Stimulated activated CD8-positive, alpha-beta memory T cell treated with anti-CD3 and anti-CD28 coated beads, Interleukin-4, amount 100 ng/mL, for 48 hours (primary cell): ENCODE data around the gene PUDP.

Experiments
- DNase-seq: peaks from one replicate; pipeline ENCODE4 v3.0.0-alpha.2; 2020

PUDP gene

DNA sequence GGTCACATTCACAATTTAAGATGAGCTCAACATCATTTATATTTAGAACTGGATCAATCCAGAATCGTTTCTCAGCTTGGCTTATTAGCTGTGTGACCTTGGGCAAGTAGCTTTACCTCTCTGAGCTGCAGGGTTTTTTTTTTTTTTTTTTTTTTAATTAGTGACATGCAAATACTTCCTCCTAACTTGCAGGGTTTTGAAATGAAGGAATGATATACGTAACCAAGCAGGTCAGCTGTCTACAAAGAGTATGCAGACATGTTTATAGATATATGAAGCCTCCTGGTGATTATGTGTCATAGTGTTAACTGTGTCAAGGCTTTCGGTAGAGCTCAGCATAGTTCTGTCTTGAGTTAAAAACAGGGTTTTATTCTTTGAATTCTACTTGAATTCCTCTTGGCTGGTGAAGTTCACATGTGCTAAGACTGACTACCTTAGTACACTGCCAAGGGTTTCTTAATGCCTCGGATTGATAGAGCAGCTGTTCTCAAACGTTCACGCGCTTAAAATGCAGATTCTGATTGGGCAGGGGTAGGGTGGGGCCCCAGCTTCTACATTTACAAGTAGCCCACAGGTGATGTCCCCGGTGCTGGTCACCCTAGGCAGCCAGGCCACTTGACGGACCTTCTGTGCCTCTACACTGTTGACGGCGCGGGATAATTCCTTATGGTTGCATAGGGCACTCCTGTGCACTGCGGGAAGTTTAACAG lies 1.1 kb downstream of the PUDP start:
- DNase-seq, result no peak

DNA sequence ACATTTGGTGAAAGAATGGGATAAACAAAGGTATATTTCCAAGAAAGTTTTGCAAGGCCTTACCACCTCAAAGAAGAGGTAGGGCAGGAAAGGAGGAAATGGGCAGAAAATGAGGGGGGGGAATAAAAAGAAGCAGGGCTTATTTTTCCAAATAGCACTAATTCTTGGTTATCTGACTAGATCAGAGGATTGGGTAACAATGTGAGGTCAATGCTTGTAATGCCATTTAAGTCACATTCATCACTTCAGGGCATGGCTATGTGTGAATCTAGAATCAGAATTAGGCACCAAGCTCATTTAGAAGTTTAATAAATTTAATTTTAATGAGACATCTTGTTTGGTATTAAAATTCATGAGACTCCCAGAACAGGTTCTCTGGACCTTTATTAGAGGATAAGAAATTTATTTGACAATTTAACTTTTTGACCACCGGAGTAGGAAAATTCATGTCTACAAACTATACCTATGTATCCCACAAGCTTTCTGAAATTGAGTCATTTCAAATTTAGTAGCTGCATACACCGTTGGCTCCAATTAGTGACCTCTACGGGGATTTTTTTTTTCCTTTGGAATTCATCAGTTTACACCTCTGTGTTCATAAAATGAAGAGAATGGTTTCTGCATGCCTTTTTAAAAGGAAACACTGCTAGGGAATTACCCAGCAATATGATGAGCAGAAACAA lies 1.8 kb downstream of the PUDP start:
- no peak for DNase-seq

DNA sequence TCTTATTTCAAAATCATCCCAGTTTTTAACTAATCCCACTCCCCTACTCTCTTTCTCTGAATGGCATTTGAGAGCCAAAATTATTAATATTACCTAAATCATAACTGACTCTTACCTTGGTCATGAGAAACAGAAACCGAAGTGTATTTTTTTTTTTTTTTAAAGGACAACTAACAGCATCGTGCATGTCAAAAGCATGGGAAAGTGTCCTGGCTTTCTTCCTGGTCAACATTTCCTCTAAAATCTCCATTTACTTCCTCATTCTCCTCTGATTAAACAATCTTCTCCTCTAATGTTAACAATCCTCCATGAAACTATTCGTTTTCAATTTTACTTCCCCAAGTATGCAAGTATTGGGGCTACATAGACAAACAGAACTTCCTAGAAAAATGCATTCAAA lies 2.5 kb downstream of the PUDP start:
- DNase-seq, result no peak

DNA sequence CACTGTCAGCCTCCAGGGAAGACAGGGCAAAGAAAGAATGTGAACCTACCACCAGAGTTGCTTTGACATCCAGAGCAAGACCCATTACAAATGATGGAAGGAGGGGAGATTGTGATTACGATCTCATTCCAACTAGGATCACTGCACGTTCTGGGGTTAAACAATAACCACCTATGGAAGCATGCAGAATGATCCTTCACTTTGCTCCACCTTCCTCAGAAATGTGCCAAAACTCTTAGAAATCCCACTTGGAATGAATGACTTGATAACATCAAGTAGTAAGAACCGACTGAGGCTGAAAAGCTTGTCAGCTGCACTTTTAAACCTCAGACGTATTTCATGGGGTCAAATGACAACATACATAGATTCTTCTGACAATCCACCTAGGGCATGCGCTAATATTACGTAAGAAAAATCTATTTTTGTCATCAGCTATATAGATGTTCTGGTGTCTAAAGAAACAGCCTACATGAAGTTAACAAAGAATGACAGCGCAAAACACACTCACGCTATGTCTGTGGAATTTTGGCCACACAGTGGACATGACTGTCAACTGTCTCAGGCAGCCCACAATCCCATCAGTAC lies 3.9 kb downstream of the PUDP start:
- no peak for DNase-seq

DNA sequence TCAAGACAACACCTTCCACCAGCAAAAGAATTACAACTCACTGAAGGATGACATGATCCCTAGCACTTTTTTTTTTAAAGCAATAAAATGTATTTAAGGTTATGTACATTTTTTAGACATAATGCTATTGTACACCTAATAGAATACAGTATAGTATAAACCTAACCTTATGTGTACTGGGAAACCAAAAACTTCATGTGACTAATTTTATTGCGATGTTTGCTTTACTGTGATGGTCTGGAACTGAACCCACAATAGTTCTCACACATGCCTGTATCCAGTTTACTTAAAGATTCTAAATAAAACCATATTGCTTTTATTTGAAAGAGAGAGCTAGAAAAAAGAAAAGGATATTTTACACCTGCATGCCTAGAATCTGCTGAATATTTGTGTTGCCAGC lies 4.9 kb downstream of the PUDP start:
- no peak for DNase-seq

DNA sequence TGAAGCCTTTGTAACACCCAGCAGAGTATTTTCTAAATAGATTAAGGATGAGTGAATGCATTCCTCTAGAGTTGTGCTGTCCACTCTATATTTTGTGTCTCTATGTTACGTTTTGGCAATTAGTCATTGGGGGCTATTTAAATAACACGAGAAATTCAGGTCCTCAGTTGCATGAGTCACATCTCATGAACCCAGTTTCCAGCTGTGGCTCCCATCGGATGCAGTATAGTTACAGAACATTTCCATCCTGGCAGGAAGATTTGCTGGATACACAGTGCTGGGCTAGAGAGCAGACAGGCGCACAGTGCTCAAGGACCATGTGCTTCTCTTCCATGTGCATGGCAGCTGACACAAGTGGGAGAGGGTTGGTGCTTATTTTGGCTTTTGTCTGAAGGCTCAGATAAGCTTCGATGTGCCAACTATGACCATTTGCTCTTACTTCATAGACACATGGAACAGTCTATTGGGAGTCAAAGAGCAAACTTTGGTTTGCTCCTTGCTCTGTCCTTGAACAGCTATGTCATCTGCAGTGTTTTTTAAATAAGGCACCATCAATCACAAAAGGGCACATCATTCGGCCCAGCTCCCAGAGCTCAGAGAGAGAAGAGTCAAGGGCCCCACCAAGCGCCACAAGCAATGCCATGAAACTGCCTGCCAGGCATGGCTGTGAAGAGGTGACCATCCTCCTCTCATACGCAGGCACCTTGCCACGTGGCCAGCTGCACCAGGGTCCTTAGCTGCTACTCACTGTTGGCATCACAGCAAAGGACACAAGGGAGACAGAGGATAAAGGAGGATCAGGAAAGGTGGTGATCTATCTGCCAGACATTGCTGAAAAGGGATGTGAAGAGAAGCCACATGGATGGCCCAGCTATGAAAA lies 8.5 kb downstream of the PUDP start:
- DNase-seq, result no peak

DNA sequence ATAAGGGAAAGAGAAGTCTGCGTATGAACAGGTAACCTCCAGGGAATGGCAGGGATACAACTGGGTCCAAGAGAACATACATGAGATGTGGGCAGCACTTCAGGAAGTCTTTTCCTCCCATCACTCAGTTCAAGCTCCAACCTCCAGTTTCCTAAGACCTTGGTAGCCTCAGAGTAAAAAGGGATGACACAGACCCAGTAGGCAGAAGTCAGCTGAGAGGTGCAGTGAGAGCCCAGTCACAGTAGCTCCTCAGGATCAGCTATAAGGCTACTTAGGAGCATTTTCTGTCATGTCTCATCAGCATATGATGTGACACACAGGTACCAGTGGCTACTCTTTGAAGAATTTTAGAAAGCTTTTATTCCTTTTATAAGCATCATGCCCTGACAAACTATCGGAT lies 13.0 kb downstream of the PUDP start:
- DNase-seq, result no peak

DNA sequence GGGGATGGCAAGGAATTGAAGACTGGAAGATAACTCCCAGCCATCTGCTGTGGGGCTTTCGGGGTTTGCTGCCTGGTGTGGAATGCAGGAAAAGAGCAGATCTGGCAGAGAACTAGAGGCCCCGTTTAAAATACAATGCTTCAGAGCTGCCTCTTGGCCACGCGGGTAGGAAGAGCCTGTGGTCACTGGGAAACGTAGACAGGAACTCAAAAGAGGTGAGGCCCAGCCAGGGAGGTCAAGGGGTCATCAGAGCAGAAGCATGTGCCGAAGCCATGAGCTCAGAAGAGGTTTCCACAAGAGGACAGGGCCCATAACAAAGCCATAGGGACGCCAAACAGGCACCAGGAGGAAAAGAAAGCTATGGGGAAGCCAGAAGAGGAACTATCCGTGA lies 14.9 kb downstream of the PUDP start:
- DNase-seq, result no peak

DNA sequence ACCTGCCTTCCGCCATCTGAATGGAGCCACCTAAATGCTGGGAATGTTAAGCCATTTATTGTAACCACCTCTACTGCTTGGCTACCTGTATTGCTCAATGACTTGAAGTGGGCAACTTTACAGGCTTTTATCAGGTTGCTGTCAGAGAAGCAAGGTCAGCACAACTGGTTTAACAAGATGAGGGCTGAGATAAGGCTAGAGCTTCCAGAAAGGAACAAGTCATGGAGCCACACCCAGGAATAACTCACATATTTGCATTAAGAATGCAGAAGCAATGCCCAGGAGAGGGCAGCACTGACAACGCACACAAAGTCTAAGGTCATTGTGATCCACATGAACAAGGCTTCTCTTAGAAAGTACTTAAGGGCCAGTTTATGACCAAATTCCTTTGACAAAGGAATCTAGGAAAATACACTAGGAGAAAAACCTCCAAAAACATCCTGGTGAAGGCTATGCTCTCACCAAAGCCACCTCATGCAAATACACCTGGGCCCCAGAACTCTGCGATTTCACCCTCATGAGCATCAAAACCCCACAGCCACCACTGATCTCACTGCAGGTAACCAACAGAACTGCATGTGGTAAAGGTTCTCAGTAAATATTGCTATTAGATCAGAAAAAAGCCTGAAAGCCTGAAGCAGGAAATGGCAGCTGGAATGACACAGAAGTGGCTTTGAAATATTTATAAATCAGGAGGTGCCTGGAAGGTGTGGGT lies 15.5 kb downstream of the PUDP start:
- peak; percentile 28 for DNase-seq

DNA sequence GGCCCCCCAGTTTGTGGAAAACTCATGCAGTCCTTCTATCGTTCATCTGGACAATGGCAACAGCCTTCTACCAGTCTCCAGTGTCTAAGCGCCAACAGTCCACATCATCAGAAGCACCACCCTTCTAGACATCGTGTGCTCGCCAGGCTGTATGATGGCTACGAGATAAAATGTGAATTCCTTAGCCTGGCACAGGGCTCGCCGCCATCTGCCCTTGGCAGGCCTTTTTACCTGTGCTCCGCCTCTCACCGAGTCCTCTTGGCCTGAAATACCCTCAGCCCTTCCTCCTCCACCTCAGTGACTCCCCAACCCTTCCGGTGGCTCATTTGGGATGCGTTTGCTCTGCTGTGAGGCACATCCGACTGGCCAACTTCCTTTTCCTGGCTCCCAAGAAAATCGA lies 16.3 kb downstream of the PUDP start:
- no peak for DNase-seq

DNA sequence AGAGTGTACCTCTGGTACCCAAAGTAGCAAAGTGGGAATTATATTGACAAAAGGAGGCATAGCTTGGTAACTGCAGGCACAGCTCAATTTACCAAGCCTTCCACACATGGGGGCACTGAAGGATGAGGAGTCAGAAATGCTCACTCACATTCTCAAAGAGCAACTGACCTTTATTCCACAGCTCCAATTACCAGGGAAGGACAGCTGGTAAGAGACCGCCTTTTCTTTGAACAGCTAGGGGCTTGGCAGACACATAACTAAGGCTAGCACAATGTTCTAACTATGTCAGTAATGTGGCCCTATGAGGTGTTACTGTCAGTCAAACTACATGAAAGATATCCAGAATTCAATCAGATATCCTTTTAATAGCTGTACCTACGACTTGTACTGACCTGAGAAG lies 20.9 kb downstream of the PUDP start:
- no peak for DNase-seq

DNA sequence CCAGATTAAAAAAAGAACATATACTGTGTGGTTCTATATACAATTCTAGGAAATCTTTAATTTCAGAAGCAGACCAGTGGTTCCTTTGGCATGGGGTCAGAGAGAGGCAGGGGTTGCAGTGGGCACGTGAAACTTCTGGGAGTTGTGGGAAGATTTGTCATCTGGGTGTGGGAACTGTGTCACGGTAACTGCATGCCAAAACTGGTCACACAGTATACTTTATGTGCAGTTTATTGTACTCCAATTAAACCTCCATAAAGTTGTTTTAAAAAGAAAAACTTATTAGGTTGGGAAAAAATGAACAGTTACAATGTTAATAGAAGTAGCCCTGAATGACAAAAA lies 27.1 kb downstream of the PUDP start:
- DNase-seq, result no peak

DNA sequence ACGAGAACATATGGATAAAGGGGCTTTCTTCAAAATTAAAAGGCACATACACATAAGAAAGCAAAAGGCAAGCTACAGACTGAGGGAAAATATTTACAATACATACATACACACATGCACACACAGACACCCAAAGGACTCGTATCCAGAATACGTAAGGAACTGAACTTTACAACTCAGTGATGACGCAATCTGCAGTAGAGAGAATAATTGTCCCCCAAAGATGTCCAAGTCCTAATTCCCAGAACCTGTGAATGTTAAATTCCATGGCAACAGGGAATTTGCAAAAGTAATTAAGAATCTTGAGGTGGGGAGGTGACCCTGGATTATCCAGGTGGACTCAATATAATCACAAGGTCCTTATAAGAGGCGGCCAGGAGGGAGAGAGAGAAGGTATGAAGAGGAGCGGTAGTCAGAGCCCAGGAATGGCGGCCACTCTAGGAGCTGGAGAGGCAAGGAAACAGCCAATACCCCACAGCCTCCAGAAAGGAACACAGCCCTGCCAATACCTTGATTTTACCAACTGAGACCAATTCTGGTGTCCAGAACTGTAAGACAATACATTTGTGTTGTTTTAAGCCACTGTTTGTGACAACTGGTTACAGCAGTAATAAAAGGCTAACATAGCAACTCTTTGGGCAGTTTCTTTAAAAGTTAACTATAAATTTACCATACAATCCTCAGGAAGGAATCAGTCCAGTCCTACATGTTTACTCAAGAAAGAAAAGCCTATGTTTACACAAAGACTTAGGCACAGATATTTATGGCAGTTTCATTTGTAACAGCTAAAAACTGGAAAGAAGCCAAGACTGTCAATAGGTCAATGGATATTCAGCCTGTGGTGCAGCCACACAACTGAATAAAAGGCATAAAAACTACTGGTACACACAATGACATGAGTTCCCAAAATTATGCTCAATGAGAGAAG lies 27.7 kb downstream of the PUDP start:
- DNase-seq, result no peak

DNA sequence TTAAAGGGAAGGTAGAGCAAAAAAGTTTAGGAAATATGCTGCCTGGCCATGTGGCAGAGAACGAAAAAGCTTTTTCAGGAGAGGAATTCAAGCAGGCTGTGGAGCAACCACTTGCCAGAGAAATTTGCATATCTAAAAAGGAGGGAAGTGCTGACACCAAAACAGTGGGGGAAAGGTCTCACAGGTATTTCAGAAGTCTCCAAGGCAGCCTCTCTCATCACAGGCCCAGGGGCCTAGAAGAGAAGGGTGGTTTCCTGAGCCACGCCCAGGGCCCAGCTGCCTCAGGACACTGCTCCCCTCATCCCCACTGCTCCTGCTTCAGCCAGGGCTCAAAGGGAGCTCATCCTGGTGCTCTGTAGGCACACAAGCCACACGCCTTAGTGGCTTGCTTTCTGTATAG lies 30.4 kb downstream of the PUDP start:
- no peak for DNase-seq

DNA sequence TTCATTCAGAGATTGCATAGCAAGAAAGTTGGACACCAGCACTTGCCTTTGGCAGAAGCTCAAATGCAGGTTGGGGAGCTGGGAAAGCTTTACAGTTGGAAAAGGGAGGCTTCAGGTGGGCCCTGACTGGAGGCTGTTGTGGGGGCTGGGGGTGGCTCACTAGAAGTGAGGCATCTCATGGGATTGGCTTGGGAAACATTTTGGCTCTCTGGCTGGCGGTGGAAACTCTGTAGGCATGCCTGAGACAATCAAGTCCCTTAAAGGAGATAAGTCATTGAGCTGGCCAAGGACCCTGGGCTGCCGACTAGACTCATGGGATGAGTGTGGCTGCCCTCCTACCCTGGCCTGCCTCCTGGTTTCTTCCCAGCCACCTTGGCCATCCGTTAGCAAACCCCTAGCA lies 31.9 kb downstream of the PUDP start:
- no peak for DNase-seq

DNA sequence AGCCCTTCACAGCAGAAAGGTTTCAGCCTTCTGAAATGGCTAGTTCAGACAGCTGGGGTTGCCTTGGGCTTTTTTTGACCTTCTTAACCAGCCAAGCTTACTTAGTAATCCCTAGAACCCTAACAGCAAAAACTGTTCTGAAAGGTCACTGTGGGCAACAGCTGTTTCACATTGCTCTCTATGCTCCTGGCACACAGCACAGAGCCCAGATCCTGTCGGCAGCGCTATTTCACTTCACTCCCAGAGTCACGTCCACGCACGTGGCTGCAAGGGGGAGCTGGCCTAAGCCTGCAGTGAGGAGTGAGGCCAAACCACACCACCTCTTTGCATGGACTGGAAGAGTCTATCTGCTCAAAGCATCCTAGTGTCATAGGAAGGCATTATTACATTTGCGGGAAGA lies 32.4 kb downstream of the PUDP start:
- DNase-seq, result no peak

DNA sequence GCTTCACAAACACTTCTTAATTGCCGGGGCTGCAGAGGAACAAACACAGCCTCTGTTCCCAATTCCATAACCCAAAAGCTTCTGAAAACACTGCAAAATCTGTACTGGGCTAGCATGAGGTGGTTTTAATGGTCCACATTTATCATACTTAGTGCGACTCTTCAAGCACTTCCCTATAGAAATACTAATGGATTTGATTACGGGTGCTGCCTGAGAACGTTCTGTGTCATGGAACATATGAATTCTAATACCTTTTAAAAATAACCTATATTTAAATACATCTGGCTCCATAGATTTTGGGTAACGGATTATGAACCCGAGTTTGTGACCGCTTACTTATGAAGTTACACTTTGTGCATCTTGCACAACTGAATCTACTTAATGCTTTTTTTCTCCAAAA lies 35.9 kb downstream of the PUDP start:
- no peak for DNase-seq

DNA sequence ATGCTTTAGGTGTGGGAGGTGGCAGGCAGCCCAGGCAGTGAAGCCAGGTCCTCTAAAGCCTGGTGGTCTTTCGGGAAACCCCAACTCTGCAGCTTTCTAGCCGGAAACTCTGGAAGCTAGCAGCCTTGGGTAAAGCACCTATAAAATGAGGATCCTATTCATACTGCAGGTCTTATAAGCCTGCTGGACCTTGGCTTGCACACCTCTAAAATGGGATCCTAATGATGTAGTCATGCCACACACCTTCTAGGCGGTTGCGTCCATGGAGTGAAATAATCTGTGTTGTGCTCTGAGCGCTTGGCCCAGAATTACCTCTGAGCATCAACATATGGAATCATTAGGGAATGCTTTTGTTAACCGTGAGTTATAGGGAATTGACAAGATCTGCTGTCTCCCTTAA lies 36.4 kb downstream of the PUDP start:
- no peak for DNase-seq

DNA sequence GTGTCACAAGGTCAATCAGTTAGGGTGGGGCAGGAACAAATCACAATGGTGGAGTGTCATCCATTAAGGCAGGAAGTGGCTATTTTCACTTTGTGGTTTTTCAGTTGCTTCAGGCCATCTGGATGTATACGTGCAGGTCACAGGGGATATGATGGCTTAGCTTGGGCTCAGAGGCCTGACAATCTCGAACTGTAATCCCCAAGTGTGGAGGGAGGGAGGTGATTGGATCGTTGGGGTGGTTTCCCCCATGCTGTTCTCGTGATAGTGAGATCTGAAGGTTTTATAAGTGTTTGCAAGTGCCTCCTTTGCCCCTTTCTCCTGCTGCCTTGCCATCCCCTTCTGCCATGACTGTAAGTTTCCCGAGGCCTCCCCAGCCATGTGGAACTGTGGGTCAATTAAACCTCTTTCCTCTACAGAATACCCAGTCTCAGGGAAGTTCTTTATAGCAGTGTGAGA lies 37.1 kb downstream of the PUDP start:
- no peak for DNase-seq

DNA sequence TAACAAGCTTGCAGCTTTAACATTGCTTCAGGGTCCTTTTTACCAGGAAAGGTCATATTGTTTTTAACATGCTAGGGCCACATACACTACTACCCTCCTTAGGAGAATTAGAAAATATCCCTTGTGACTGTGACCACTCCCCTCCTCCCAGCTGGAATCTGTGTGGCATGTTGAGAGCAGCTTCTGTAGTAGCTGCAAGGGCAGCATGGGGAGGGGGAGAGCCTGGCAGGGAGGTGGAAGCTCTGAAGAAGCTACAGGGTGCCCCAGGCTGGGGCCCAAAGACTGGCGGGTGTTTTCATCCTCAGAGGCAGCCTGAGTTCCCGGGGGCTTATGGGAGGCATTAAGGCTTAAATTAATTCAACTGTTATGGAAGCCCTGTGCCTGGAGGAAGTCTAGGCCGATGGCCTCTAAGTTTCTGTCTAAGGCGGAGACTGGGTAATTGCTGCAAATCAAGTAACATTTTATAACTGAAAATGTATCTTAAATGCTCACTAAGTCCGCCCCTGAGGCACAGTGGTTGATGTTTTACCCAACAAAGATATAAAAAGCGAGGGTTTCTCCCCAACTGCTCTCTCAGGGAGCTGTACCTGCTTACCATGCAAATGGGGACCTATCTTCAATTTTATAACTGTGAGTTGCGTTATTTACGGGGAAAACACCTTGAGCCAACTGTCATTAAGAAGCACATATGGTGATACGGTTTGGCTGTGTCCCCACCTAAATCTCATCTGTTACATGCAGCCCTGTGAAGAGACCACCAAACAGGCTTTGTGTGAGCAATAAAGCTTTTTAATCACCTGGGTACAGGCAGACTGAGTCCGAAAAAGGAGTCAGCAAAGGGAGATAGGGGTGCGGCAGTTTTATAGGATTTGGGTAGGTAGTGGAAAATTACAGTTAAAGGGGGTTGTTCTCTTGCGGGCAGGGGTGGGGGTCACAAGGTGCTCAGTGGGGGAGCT lies 37.8 kb downstream of the PUDP start:
- DNase-seq, result no peak
